ENCODE results near the gene SPARCL1.

DNA sequence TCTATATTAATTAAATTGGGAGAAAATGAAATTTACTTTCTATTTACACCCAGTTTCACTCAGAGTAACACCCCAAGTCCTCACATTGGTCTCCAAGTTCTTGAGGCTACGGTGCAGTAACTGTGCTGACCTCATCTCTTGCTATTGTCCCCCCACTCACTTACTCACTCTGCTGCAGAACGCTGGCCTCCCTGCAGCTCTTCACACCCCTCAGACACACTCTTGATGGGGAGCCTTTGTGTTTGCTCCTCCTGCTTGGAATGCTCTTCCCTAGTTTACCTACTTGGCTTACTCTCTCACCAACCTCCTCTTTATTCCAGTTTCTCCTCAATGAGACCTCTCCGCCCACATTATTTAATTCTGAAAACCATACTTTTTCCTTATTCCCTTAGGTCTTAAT is 22.2 kb upstream of the SPARCL1 start:
- TF ChIP-seq, protein P1, sequence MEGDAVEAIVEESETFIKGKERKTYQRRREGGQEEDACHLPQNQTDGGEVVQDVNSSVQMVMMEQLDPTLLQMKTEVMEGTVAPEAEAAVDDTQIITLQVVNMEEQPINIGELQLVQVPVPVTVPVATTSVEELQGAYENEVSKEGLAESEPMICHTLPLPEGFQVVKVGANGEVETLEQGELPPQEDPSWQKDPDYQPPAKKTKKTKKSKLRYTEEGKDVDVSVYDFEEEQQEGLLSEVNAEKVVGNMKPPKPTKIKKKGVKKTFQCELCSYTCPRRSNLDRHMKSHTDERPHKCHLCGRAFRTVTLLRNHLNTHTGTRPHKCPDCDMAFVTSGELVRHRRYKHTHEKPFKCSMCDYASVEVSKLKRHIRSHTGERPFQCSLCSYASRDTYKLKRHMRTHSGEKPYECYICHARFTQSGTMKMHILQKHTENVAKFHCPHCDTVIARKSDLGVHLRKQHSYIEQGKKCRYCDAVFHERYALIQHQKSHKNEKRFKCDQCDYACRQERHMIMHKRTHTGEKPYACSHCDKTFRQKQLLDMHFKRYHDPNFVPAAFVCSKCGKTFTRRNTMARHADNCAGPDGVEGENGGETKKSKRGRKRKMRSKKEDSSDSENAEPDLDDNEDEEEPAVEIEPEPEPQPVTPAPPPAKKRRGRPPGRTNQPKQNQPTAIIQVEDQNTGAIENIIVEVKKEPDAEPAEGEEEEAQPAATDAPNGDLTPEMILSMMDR (IDR thresholded peaks at IDR 0.05; ENCODE audit: low read depth, low read length, missing input control): no peak
- TF ChIP-seq TAF1 (conservative IDR thresholded peaks at IDR 0.05): no peak
- no peak for TF ChIP-seq FOXA2 (IDR thresholded peaks at IDR 0.05)
- TF ChIP-seq, protein P2, sequence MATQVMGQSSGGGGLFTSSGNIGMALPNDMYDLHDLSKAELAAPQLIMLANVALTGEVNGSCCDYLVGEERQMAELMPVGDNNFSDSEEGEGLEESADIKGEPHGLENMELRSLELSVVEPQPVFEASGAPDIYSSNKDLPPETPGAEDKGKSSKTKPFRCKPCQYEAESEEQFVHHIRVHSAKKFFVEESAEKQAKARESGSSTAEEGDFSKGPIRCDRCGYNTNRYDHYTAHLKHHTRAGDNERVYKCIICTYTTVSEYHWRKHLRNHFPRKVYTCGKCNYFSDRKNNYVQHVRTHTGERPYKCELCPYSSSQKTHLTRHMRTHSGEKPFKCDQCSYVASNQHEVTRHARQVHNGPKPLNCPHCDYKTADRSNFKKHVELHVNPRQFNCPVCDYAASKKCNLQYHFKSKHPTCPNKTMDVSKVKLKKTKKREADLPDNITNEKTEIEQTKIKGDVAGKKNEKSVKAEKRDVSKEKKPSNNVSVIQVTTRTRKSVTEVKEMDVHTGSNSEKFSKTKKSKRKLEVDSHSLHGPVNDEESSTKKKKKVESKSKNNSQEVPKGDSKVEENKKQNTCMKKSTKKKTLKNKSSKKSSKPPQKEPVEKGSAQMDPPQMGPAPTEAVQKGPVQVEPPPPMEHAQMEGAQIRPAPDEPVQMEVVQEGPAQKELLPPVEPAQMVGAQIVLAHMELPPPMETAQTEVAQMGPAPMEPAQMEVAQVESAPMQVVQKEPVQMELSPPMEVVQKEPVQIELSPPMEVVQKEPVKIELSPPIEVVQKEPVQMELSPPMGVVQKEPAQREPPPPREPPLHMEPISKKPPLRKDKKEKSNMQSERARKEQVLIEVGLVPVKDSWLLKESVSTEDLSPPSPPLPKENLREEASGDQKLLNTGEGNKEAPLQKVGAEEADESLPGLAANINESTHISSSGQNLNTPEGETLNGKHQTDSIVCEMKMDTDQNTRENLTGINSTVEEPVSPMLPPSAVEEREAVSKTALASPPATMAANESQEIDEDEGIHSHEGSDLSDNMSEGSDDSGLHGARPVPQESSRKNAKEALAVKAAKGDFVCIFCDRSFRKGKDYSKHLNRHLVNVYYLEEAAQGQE (IDR thresholded peaks at IDR 0.05): no peak
- no peak for TF ChIP-seq EGR1 (IDR thresholded peaks at IDR 0.05; ENCODE audit: low read depth in 2 of 2)
- no peak for TF ChIP-seq RAD21 (IDR thresholded peaks at IDR 0.05)
- TF ChIP-seq GABPA (IDR thresholded peaks at IDR 0.05 in 1 of 2, conservative IDR thresholded peaks at IDR 0.05 in 1 of 2): no peak
- no peak for TF ChIP-seq FOXA1 (IDR thresholded peaks at IDR 0.05)

Data from liver (tissue), 3 donors.